H1 (cell line): ENCODE measurements around the gene NOL9.

Source experiments
- CEBPB ChIP-seq: IDR thresholded peaks from 2 replicates; pipeline ENCODE4 v1.6.1; 2012; ENCODE audit warnings: low read depth, low read length
- EP300 ChIP-seq, 2 experiments: IDR thresholded peaks; 1 replicate in 1 of 2; 2 replicates in 1 of 2; pipeline ENCODE4 v1.6.1; 2011 to 2012; ENCODE audit warnings: low read depth in 2 of 2, low read length in 2 of 2, mild to moderate bottlenecking in 2 of 2, borderline replicate concordance in 1 of 2, inconsistent platforms in 1 of 2, moderate library complexity in 1 of 2
- GTF2F1 ChIP-seq: IDR thresholded peaks from 2 replicates; pipeline ENCODE4 v1.6.1; 2012; ENCODE audit warnings: low read depth, low read length, improper control_type of control experiment, borderline replicate concordance
- JUND ChIP-seq: IDR thresholded peaks from 2 replicates; pipeline ENCODE4 v1.6.1; 2011; ENCODE audit warnings: mild to moderate bottlenecking, improper control_type of control experiment, low read length
- MAFK ChIP-seq: IDR thresholded peaks from 2 replicates; pipeline ENCODE4 v1.6.1; 2012; ENCODE audit warnings: low read depth, mild to moderate bottlenecking, improper control_type of control experiment, low read length
- RAD21 ChIP-seq, 2 experiments: IDR thresholded peaks in 1 of 2; conservative IDR thresholded peaks in 1 of 2; 2 replicates each; pipeline ENCODE4 v1.6.1; 2011; ENCODE audit warnings: low read depth in 2 of 2, low read length in 2 of 2, improper control_type of control experiment in 1 of 2, inconsistent platforms in 1 of 2, mild to moderate bottlenecking in 1 of 2, moderate library complexity in 1 of 2
- TAF1 ChIP-seq: IDR thresholded peaks from 2 replicates; pipeline ENCODE4 v1.6.1; 2011; ENCODE audit warnings: mild to moderate bottlenecking, low read depth, low read length
- TF ChIP-seq, protein P1 (sequence below), 3 experiments: IDR thresholded peaks; 1 replicate in 2 of 3; 2 replicates in 1 of 3; pipeline versions ENCODE4 v1.5.1 to v1.6.1; 2011; ENCODE audit warnings: low read length in 3 of 3, mild to moderate bottlenecking in 3 of 3, inconsistent platforms in 2 of 3, low read depth in 1 of 3, moderate library complexity in 1 of 3; ENCODE audit not compliant: insufficient read depth in 1 of 3; ENCODE audit errors: control extremely low read depth in 1 of 3

DNA sequence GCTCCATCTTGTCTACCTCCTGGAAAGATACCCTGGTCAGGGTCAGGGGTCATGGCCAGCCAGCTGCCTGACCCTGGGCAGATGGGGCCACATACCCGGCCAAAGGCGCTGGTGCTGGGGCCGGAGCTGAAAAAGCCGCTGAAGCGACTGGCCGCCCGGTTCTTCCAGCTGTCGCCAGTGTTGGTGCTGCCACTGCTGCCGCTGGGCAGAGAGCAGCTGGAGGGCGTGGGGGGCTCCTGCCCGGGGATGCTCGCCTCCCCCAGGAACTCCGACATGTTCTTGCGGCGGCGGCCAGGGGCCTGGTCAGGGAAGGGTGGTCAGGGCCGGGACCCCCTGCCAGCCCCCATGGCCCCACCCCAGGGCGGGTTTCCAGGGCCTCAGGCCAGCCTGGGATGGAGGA lies 81.2 kb downstream of the NOL9 start:
- no peak for TF ChIP-seq CEBPB
- TF ChIP-seq, protein P1, sequence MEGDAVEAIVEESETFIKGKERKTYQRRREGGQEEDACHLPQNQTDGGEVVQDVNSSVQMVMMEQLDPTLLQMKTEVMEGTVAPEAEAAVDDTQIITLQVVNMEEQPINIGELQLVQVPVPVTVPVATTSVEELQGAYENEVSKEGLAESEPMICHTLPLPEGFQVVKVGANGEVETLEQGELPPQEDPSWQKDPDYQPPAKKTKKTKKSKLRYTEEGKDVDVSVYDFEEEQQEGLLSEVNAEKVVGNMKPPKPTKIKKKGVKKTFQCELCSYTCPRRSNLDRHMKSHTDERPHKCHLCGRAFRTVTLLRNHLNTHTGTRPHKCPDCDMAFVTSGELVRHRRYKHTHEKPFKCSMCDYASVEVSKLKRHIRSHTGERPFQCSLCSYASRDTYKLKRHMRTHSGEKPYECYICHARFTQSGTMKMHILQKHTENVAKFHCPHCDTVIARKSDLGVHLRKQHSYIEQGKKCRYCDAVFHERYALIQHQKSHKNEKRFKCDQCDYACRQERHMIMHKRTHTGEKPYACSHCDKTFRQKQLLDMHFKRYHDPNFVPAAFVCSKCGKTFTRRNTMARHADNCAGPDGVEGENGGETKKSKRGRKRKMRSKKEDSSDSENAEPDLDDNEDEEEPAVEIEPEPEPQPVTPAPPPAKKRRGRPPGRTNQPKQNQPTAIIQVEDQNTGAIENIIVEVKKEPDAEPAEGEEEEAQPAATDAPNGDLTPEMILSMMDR (IDR thresholded peaks at IDR 0.05; ENCODE audit: control extremely low read depth in 1 of 3, insufficient read depth in 1 of 3, low read depth in 1 of 3, low read length in 3 of 3), result no peak
- TF ChIP-seq TAF1, result no peak
- TF ChIP-seq JUND, result no peak
- TF ChIP-seq EP300 (IDR thresholded peaks at IDR 0.05; ENCODE audit: borderline replicate concordance in 1 of 2, low read depth in 2 of 2, low read length in 2 of 2), result no peak
- no peak for TF ChIP-seq RAD21 (IDR thresholded peaks at IDR 0.05 in 1 of 2, conservative IDR thresholded peaks at IDR 0.05 in 1 of 2; ENCODE audit: low read depth in 2 of 2, low read length in 2 of 2)
- TF ChIP-seq MAFK, result no peak
- TF ChIP-seq GTF2F1, result no peak
